Fibroblast of lung (primary cell): ENCODE measurements around the gene SNX18.

ENCODE experiments used
- CTCF ChIP-seq, 2 donors: IDR thresholded peaks in 1 of 2; conservative IDR thresholded peaks in 1 of 2; 1 replicate in 1 of 2; 2 replicates in 1 of 2; pipeline ENCODE4 v1.5.1; 2011 to 2012; ENCODE audit warnings: low read length in 2 of 2, control low read depth in 1 of 2, inconsistent platforms in 1 of 2, low read depth in 1 of 2, mild to moderate bottlenecking in 1 of 2
- EZH2 ChIP-seq: IDR thresholded peaks from 2 replicates; pipeline ENCODE4 v1.5.1; 2012; ENCODE audit warnings: low read length, control low read depth, mild to moderate bottlenecking; ENCODE audit errors: missing control alignments

GRCh38 chr5:54544044-54544443 is 26.5 kb downstream of the SNX18 start:
- TF ChIP-seq CTCF (conservative IDR thresholded peaks at IDR 0.05 in 1 of 2, IDR thresholded peaks at IDR 0.05 in 1 of 2; ENCODE audit: low read depth in 1 of 2, low read length in 2 of 2) = no peak
- TF ChIP-seq EZH2 = no peak
